HCT116 (cell line): ENCODE results near the gene CD164L2. TPM values are rescaled to one million over a fixed set of nuclear protein-coding genes. Genes with fewer than 3 reads are reported as not detected.
A peak's percentile ranks its signal among the peaks of the same experiment; 100 is the strongest.

Experiments used
- ATAC-seq: fragments of 200-7000 bp; cut with Tn5 transposase; 2 replicates; pipeline ENCODE4 v1.9.1; 2020; ENCODE audit warnings: mild to moderate bottlenecking, moderate library complexity
- BruUV-seq: library from RNA; stranded (reverse); fragments of 400-500 nt; replicated peaks from 2 replicates; lab custom pipeline; 2021; lab: Mats Ljungman, UMichigan
- CTCF ChIA-PET: fragments of 300-600 bp; sonication (Branson Sonifier 250); formaldehyde crosslinking; loops from one replicate; lab custom pipeline; 2021; ENCODE audit warnings: antibody characterized with exemption; lab: Charles Lee
- POLR2A ChIA-PET: fragments of 300-600, 350-600 bp; sonication (Branson Sonifier 250); formaldehyde crosslinking; loops from one replicate; lab custom pipeline; 2021; ENCODE audit warnings: antibody characterized with exemption; lab: Charles Lee
- RAD21 ChIA-PET, 2 experiments: fragments of 300-600 bp; sonication (Branson Sonifier 250); formaldehyde crosslinking; loops; one replicate each; lab custom pipeline; 2023; ENCODE audit warnings: low total read pairs in 2 of 2; ENCODE audit not compliant: uncharacterized antibody in 2 of 2, unreplicated experiment in 2 of 2, low non-redundant PET in 1 of 2; lab: Charles Lee
- DNase-seq: peaks from one replicate; pipeline ENCODE4 v3.0.0-alpha.2; 2010; ENCODE audit warnings: low read depth, low spot score
- H2AFZ ChIP-seq: fragments of 200-600 bp; shearing (Covaris generic), sonication (generic); 2 replicates; pipeline ENCODE4 v1.6.1; 2017; ENCODE audit warnings: low read depth, mixed run types, mixed read lengths, antibody characterized with exemption, low read length; ENCODE audit not compliant: poor library complexity, severe bottlenecking
- H3K27ac ChIP-seq: 2 replicates; pipeline ENCODE4 v1.5.1; 2012; ENCODE audit warnings: low read depth, low read length
- H3K27me3 ChIP-seq: fragments of 200-600 bp; sonication (generic); 2 replicates; pipeline ENCODE4 v1.6.1; 2016; ENCODE audit warnings: mixed run types, low read length, mixed read lengths; ENCODE audit not compliant: insufficient read depth
- H3K36me3 ChIP-seq, 2 experiments: fragments of 200-500 bp in 1 of 2; fragments of 200-600 bp in 1 of 2; sonication (Bioruptor generic) in 1 of 2; sonication (generic) in 1 of 2; 2 replicates each; pipeline versions ENCODE4 v1.5.1 to v1.6.1; 2014 to 2016; ENCODE audit warnings: low read length in 2 of 2, inconsistent platforms in 1 of 2, mixed read lengths in 1 of 2, mixed run types in 1 of 2; ENCODE audit not compliant: insufficient read depth in 2 of 2, control insufficient read depth in 1 of 2
- H3K4me1 ChIP-seq, 2 experiments: fragments of 200-600 bp in 1 of 2; sonication (generic) in 1 of 2; 2 replicates each; pipeline versions ENCODE4 v1.5.1 to v1.6.1; 2012 to 2017; ENCODE audit warnings: low read length in 2 of 2, inconsistent platforms in 1 of 2, mild to moderate bottlenecking in 1 of 2, mixed read lengths in 1 of 2, mixed run types in 1 of 2, moderate library complexity in 1 of 2; ENCODE audit not compliant: insufficient read depth in 2 of 2, control insufficient read depth in 1 of 2
- H3K4me2 ChIP-seq: fragments of 200-600 bp; sonication (generic); 2 replicates; pipeline ENCODE4 v1.6.1; 2017; ENCODE audit warnings: mixed run types, low read length, mixed read lengths
- H3K4me3 ChIP-seq, 2 experiments: fragments of 200-600 bp in 1 of 2; sonication (generic) in 1 of 2; replicated peaks in 1 of 2; 2 replicates each; pipeline ENCODE4 v1.5.1; 2011 to 2016; ENCODE audit warnings: low read length in 2 of 2, control low read depth in 1 of 2, low read depth in 1 of 2, mild to moderate bottlenecking in 1 of 2, mixed read lengths in 1 of 2, mixed run types in 1 of 2
- H3K79me2 ChIP-seq: fragments of 200-600 bp; sonication (generic); 2 replicates; pipeline ENCODE4 v1.6.1; 2017; ENCODE audit warnings: mild to moderate bottlenecking, mixed run types, low read length, moderate library complexity, mixed read lengths; ENCODE audit not compliant: insufficient read depth
- H3K9ac ChIP-seq: fragments of 200-600 bp; sonication (generic); 2 replicates; pipeline ENCODE4 v1.6.1; 2016; ENCODE audit warnings: low read length, mixed read lengths
- H3K9me2 ChIP-seq: fragments of 200-600 bp; sonication (generic), shearing (Covaris generic); 2 replicates; pipeline ENCODE4 v1.6.1; 2017; ENCODE audit warnings: mixed run types, mild to moderate bottlenecking, moderate library complexity; ENCODE audit not compliant: insufficient read depth
- H3K9me3 ChIP-seq, 2 experiments: fragments of 200-500 bp in 1 of 2; fragments of 200-600 bp in 1 of 2; sonication (Bioruptor generic) in 1 of 2; sonication (generic) in 1 of 2; 2 replicates each; pipeline ENCODE4 v1.6.1; 2014 to 2017; ENCODE audit warnings: low read length in 2 of 2, mixed read lengths in 2 of 2, inconsistent platforms in 1 of 2, low read depth in 1 of 2, mild to moderate bottlenecking in 1 of 2, mixed run types in 1 of 2, moderate library complexity in 1 of 2; ENCODE audit not compliant: control insufficient read depth in 1 of 2, insufficient read depth in 1 of 2
- H4K20me1 ChIP-seq: fragments of 200-600 bp; sonication (generic), shearing (Covaris generic); 2 replicates; pipeline ENCODE4 v1.6.1; 2017; ENCODE audit warnings: mixed run types, mild to moderate bottlenecking, moderate library complexity; ENCODE audit not compliant: insufficient read depth
- CBX3 ChIP-seq: IDR thresholded peaks from 2 replicates; pipeline ENCODE4 v1.6.1; 2012; ENCODE audit warnings: low read depth
- ZFX ChIP-seq: fragments of 450-650 bp; IDR thresholded peaks from 2 replicates; pipeline ENCODE4 v1.6.1; 2017
- intact Hi-C: fragments of 100-400 bp; cut with micrococcal nuclease; formaldehyde crosslinking; loops from 2 replicates; pipeline ENCODE4 v1.10.0; 2022
- total RNA-seq: library from RNA; stranded (reverse); gene quantifications from one replicate; pipeline ENCODE4 v1.2.1, GENCODE V29; 2021; ENCODE audit not compliant: unreplicated experiment
- TF ChIP-seq, protein P1 (sequence below), 3 experiments: fragments of 200-600 bp in 1 of 3; sonication (generic) in 1 of 3; IDR thresholded peaks in 2 of 3; conservative IDR thresholded peaks in 1 of 3; 2 replicates each; pipeline ENCODE4 v1.5.1; 2012 to 2017; ENCODE audit warnings: low read depth in 2 of 3, low read length in 2 of 3, antibody characterized with exemption in 1 of 3, borderline replicate concordance in 1 of 3, control low read depth in 1 of 3, mild to moderate bottlenecking in 1 of 3, mixed read lengths in 1 of 3, mixed run types in 1 of 3, moderate library complexity in 1 of 3; ENCODE audit not compliant: insufficient read depth in 1 of 3

CD164L2 gene
- total RNA-seq, 1 experiment from 2014 or later, result 11.6 TPM

GRCh38 chr1:27357281-27358037 lies 25.7 kb downstream of the CD164L2 start:
- H3K27ac ChIP-seq, result peak overlapping the region; percentile 39; the same call in 1 of the 2 replicates
- peak; percentile 87 for ATAC-seq
- ChIA-PET CTCF (interaction anchor here (1.0 to 2.5 kb wide), 6 partner anchors 8 to 313 kb away, joined by 3 to 25 read pairs (median 5); partner anchors contain the start of genes MAP3K6 and SYTL1), RAD21 (interaction anchor here (0.6 to 1.5 kb wide), 5 partner anchors 11 to 38 kb away, joined by 3 to 5 read pairs (median 3); partner anchors contain the start of gene SYTL1 (in 1 of the 2)), POLR2A (interaction anchor here (1.5 kb wide), 1 partner anchor 9 kb away, joined by 3 read pairs; no protein-coding TSS in a partner anchor)
- H3K4me1 ChIP-seq, result peaks cover 7 to 11% of the 10 kb centered on the region in 2 experiments; a peak in 3 of 4 replicates
- H3K9ac ChIP-seq, result no peak overlapping the region
- no TSS peak for BruUV-seq
- TF ChIP-seq, protein P1, sequence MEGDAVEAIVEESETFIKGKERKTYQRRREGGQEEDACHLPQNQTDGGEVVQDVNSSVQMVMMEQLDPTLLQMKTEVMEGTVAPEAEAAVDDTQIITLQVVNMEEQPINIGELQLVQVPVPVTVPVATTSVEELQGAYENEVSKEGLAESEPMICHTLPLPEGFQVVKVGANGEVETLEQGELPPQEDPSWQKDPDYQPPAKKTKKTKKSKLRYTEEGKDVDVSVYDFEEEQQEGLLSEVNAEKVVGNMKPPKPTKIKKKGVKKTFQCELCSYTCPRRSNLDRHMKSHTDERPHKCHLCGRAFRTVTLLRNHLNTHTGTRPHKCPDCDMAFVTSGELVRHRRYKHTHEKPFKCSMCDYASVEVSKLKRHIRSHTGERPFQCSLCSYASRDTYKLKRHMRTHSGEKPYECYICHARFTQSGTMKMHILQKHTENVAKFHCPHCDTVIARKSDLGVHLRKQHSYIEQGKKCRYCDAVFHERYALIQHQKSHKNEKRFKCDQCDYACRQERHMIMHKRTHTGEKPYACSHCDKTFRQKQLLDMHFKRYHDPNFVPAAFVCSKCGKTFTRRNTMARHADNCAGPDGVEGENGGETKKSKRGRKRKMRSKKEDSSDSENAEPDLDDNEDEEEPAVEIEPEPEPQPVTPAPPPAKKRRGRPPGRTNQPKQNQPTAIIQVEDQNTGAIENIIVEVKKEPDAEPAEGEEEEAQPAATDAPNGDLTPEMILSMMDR (IDR thresholded peaks at IDR 0.05 in 2 of 3, conservative IDR thresholded peaks at IDR 0.05 in 1 of 3; ENCODE audit: borderline replicate concordance in 1 of 3, insufficient read depth in 1 of 3, low read depth in 2 of 3, low read length in 2 of 3), result peak; percentile 80 to 94 (median 85)
- no peak for TF ChIP-seq CBX3
- peak; percentile 37; the same call in 1 of the 2 replicates for TF ChIP-seq ZFX
- H3K36me3 ChIP-seq, result peaks cover 0 to 7% of the 10 kb centered on the region in 2 experiments; a peak in 1 of 4 replicates
- no peak overlapping the region for H2AFZ ChIP-seq
- H3K79me2 ChIP-seq, result no peaks in the 10 kb centered on the region
- no peaks in the 10 kb centered on the region for H4K20me1 ChIP-seq
- H3K4me2 ChIP-seq, result no peak overlapping the region
- H3K4me3 ChIP-seq, result no peak overlapping the region
- no peaks in the 10 kb centered on the region for H3K9me2 ChIP-seq
- H3K9me3 ChIP-seq, result no peaks in the 10 kb centered on the region
- intact Hi-C loops, result loop anchor here (1.0 kb wide), 1 partner anchor 31 kb away; no protein-coding TSS in a partner anchor
- H3K27me3 ChIP-seq, result no peaks in the 10 kb centered on the region
- DNase-seq, result no peak
